ENCODE results near the gene TMEM131L.

TMEM131L gene

GRCh38 chr4:153641532-153641931 lies 175.4 kb downstream of the TMEM131L start:
- H3K27ac ChIP-seq (ENCODE audit: low read depth, low read length), result no peak overlapping the region
- H3K9me3 ChIP-seq (ENCODE audit: control insufficient read depth in 1 of 2, low read length in 2 of 2), result peaks cover 0 to 6% of the 10 kb centered on the region in 2 donors
- no peaks in the 10 kb centered on the region for H3K36me3 ChIP-seq (ENCODE audit: control insufficient read depth in 1 of 2, insufficient read depth in 2 of 2, low read length in 2 of 2)
- no peak overlapping the region for H3K9ac ChIP-seq (ENCODE audit: low read depth in 1 of 2, low read length in 2 of 2)
- H3K4me1 ChIP-seq (ENCODE audit: control insufficient read depth in 1 of 2, insufficient read depth in 2 of 2, low read length in 2 of 2), result no peaks in the 10 kb centered on the region
- no peak overlapping the region for H3K4me3 ChIP-seq (ENCODE audit: low read depth in 1 of 2, low read length in 2 of 2)
- no peaks in the 10 kb centered on the region for H3K27me3 ChIP-seq (ENCODE audit: control insufficient read depth in 1 of 2, insufficient read depth in 2 of 2, low read length in 2 of 2)

DNA sequence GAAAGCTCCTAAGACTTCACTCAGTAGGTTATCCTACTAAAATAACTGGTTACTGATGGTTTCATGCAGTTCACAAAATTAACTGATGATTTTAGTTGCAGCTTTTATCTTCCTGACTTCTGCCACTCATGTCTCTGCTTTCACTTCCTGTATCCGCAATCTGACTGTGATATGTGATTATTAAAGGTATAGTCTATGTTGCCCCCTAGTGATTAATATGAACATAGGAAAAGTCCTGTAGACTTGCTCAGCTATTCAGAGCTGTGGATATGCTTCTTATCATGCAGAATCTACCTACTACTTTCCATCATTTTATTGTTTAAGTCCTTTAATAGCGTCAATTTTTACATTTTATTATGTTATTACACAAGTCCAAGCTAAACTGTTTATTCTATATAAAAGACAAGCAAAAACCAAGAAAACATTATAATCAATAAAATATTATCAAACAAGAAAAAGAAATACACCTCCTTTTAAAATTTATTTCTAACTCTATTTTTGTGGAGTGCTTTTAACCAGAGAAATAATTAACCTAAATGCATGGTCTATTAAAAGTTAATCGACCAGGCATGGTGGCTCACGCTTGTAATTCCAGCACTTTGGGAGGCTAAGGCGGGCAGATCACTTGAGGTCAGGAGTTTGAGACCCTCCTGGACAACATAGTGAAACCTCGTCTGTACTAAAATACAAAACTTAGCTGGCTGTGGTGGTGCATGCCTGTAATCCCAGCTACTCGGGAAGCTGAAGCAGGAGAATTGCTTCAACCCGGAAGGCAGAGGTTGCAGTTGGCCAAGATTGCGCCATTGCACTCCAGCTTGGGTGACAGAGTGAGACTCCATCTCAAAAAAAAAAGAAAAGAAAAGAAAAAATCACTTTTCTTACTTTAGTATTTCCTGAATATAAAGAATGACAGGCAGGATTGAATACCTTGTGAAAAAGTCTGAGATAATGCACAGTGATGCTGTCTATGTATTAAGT lies 177.5 kb downstream of the TMEM131L start:
- H3K27me3 ChIP-seq (ENCODE audit: control insufficient read depth in 1 of 2, insufficient read depth in 2 of 2, low read length in 2 of 2), result no peaks in the 10 kb centered on the region
- no peaks in the 10 kb centered on the region for H3K4me1 ChIP-seq (ENCODE audit: control insufficient read depth in 1 of 2, insufficient read depth in 2 of 2, low read length in 2 of 2)
- H3K27ac ChIP-seq (ENCODE audit: low read depth, low read length), result no peak overlapping the region
- H3K36me3 ChIP-seq (ENCODE audit: control insufficient read depth in 1 of 2, insufficient read depth in 2 of 2, low read length in 2 of 2), result no peaks in the 10 kb centered on the region
- no peak overlapping the region for H3K9ac ChIP-seq (ENCODE audit: low read depth in 1 of 2, low read length in 2 of 2)
- peaks cover 0 to 6% of the 10 kb centered on the region in 2 donors for H3K9me3 ChIP-seq (ENCODE audit: control insufficient read depth in 1 of 2, low read length in 2 of 2)
- H3K4me3 ChIP-seq (ENCODE audit: low read depth in 1 of 2, low read length in 2 of 2), result no peak overlapping the region

DNA sequence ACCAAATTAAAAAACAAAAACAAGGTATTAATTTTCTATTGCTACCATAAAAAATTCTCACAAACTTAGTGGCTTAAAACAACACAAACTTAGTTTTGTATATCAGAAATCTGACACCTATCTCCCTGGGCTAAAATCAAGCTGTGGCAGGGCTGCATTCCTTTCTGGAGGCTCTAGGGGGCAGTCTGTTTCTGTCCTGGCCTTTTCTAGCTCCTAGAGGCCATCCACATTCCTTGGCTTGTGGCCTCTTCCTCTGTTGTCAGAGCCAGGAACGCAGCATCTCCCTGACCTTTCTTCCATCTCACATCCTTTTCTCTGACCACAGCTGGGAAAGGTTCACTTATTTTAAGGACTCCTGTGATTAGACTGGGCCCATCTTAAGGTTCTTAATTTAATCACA lies 179.0 kb downstream of the TMEM131L start:
- H3K9me3 ChIP-seq (ENCODE audit: control insufficient read depth in 1 of 2, low read length in 2 of 2), result peaks cover 0 to 6% of the 10 kb centered on the region in 2 donors
- no peaks in the 10 kb centered on the region for H3K27me3 ChIP-seq (ENCODE audit: control insufficient read depth in 1 of 2, insufficient read depth in 2 of 2, low read length in 2 of 2)
- no peak overlapping the region for H3K9ac ChIP-seq (ENCODE audit: low read depth in 1 of 2, low read length in 2 of 2)
- no peak overlapping the region for H3K27ac ChIP-seq (ENCODE audit: low read depth, low read length)
- H3K36me3 ChIP-seq (ENCODE audit: control insufficient read depth in 1 of 2, insufficient read depth in 2 of 2, low read length in 2 of 2), result no peaks in the 10 kb centered on the region
- H3K4me1 ChIP-seq (ENCODE audit: control insufficient read depth in 1 of 2, insufficient read depth in 2 of 2, low read length in 2 of 2), result no peaks in the 10 kb centered on the region
- no peak overlapping the region for H3K4me3 ChIP-seq (ENCODE audit: low read depth in 1 of 2, low read length in 2 of 2)

- H3K36me3 ChIP-seq (ENCODE audit: control insufficient read depth in 1 of 2, insufficient read depth in 2 of 2, low read length in 2 of 2), result no peaks in the 10 kb centered on the region
- peaks cover 0 to 6% of the 10 kb centered on the region in 2 donors for H3K9me3 ChIP-seq (ENCODE audit: control insufficient read depth in 1 of 2, low read length in 2 of 2)
- H3K27ac ChIP-seq (ENCODE audit: low read depth, low read length), result no peak overlapping the region
- H3K4me1 ChIP-seq (ENCODE audit: control insufficient read depth in 1 of 2, insufficient read depth in 2 of 2, low read length in 2 of 2), result no peaks in the 10 kb centered on the region
- no peak overlapping the region for H3K9ac ChIP-seq (ENCODE audit: low read depth in 1 of 2, low read length in 2 of 2)
- H3K27me3 ChIP-seq (ENCODE audit: control insufficient read depth in 1 of 2, insufficient read depth in 2 of 2, low read length in 2 of 2), result no peaks in the 10 kb centered on the region
- no peak overlapping the region for H3K4me3 ChIP-seq (ENCODE audit: low read depth in 1 of 2, low read length in 2 of 2)
These were observed 180.1 kb downstream of the TMEM131L start for GRCh38 chr4:153646261-153646660.

GRCh38 chr4:153646978-153647377 lies 180.8 kb downstream of the TMEM131L start:
- no peaks in the 10 kb centered on the region for H3K36me3 ChIP-seq (ENCODE audit: control insufficient read depth in 1 of 2, insufficient read depth in 2 of 2, low read length in 2 of 2)
- no peak overlapping the region for H3K4me3 ChIP-seq (ENCODE audit: low read depth in 1 of 2, low read length in 2 of 2)
- H3K27me3 ChIP-seq (ENCODE audit: control insufficient read depth in 1 of 2, insufficient read depth in 2 of 2, low read length in 2 of 2), result no peaks in the 10 kb centered on the region
- H3K9ac ChIP-seq (ENCODE audit: low read depth in 1 of 2, low read length in 2 of 2), result no peak overlapping the region
- H3K9me3 ChIP-seq (ENCODE audit: control insufficient read depth in 1 of 2, low read length in 2 of 2), result peaks cover 0 to 6% of the 10 kb centered on the region in 2 donors
- no peaks in the 10 kb centered on the region for H3K4me1 ChIP-seq (ENCODE audit: control insufficient read depth in 1 of 2, insufficient read depth in 2 of 2, low read length in 2 of 2)
- H3K27ac ChIP-seq (ENCODE audit: low read depth, low read length), result no peak overlapping the region

DNA sequence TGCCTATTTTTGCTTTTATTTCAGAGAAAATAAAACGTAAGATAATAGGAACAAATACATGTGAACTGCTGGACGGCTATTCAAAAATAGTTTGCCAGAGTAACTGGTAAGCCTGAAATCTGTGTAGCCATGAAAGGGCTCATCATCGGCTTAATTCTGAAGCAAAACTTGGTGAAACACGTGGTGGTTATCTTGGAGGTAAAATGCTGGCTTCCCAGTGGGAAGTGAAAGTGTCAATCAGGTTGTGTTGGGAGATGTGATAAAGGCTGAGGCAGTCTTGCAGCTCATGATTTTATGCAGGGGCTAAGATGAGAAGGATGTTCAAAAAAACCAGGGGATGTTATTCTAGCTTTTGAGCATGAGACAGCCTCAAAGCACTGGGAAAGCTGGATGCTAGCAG lies 181.8 kb downstream of the TMEM131L start:
- no peaks in the 10 kb centered on the region for H3K36me3 ChIP-seq (ENCODE audit: control insufficient read depth in 1 of 2, insufficient read depth in 2 of 2, low read length in 2 of 2)
- H3K27me3 ChIP-seq (ENCODE audit: control insufficient read depth in 1 of 2, insufficient read depth in 2 of 2, low read length in 2 of 2), result no peaks in the 10 kb centered on the region
- no peak overlapping the region for H3K4me3 ChIP-seq (ENCODE audit: low read depth in 1 of 2, low read length in 2 of 2)
- no peak overlapping the region for H3K27ac ChIP-seq (ENCODE audit: low read depth, low read length)
- H3K9me3 ChIP-seq (ENCODE audit: control insufficient read depth in 1 of 2, low read length in 2 of 2), result peaks cover 0 to 6% of the 10 kb centered on the region in 2 donors
- no peaks in the 10 kb centered on the region for H3K4me1 ChIP-seq (ENCODE audit: control insufficient read depth in 1 of 2, insufficient read depth in 2 of 2, low read length in 2 of 2)
- H3K9ac ChIP-seq (ENCODE audit: low read depth in 1 of 2, low read length in 2 of 2), result no peak overlapping the region

GRCh38 chr4:153649572-153649991 lies 183.4 kb downstream of the TMEM131L start:
- H3K27ac ChIP-seq (ENCODE audit: low read depth, low read length), result no peak overlapping the region
- H3K9ac ChIP-seq (ENCODE audit: low read depth in 1 of 2, low read length in 2 of 2), result no peak overlapping the region
- H3K27me3 ChIP-seq (ENCODE audit: control insufficient read depth in 1 of 2, insufficient read depth in 2 of 2, low read length in 2 of 2), result no peaks in the 10 kb centered on the region
- H3K36me3 ChIP-seq (ENCODE audit: control insufficient read depth in 1 of 2, insufficient read depth in 2 of 2, low read length in 2 of 2), result no peaks in the 10 kb centered on the region
- H3K9me3 ChIP-seq (ENCODE audit: control insufficient read depth in 1 of 2, low read length in 2 of 2), result peaks cover 0 to 6% of the 10 kb centered on the region in 2 donors
- no peak overlapping the region for H3K4me3 ChIP-seq (ENCODE audit: low read depth in 1 of 2, low read length in 2 of 2)
- no peaks in the 10 kb centered on the region for H3K4me1 ChIP-seq (ENCODE audit: control insufficient read depth in 1 of 2, insufficient read depth in 2 of 2, low read length in 2 of 2)

GRCh38 chr4:153651116-153651515 lies 185.0 kb downstream of the TMEM131L start:
- H3K9ac ChIP-seq (ENCODE audit: low read depth in 1 of 2, low read length in 2 of 2), result no peak overlapping the region
- H3K4me3 ChIP-seq (ENCODE audit: low read depth in 1 of 2, low read length in 2 of 2), result no peak overlapping the region
- H3K4me1 ChIP-seq (ENCODE audit: control insufficient read depth in 1 of 2, insufficient read depth in 2 of 2, low read length in 2 of 2), result no peaks in the 10 kb centered on the region
- H3K9me3 ChIP-seq (ENCODE audit: control insufficient read depth in 1 of 2, low read length in 2 of 2), result no peaks in the 10 kb centered on the region
- no peak overlapping the region for H3K27ac ChIP-seq (ENCODE audit: low read depth, low read length)
- no peaks in the 10 kb centered on the region for H3K36me3 ChIP-seq (ENCODE audit: control insufficient read depth in 1 of 2, insufficient read depth in 2 of 2, low read length in 2 of 2)
- H3K27me3 ChIP-seq (ENCODE audit: control insufficient read depth in 1 of 2, insufficient read depth in 2 of 2, low read length in 2 of 2), result no peaks in the 10 kb centered on the region

DNA sequence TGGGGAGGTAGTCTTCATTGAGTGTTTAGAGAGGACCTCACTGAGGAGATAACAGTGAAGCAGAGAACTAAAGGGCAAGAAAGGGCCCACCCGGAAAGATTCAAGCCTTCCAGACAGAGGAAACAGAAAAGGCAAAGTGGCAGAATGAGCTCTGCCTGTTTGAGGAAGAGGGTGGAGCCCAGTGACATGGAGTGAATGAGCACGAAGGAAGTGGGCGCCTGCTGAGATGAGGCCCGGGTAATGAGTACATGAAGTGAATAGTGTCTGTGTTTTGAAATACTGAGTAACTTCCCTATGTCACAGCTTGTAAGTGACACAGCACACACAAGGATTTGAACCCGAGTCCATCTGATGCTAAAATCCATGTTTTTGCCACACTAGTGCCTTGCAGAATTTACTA lies 185.4 kb downstream of the TMEM131L start:
- no peak overlapping the region for H3K4me3 ChIP-seq (ENCODE audit: low read depth in 1 of 2, low read length in 2 of 2)

GRCh38 chr4:153652051-153652784 lies 186.1 kb downstream of the TMEM131L start:
- H3K4me1 ChIP-seq (ENCODE audit: control insufficient read depth in 1 of 2, insufficient read depth in 2 of 2, low read length in 2 of 2), result no peaks in the 10 kb centered on the region
- no peaks in the 10 kb centered on the region for H3K27me3 ChIP-seq (ENCODE audit: control insufficient read depth in 1 of 2, insufficient read depth in 2 of 2, low read length in 2 of 2)
- H3K27ac ChIP-seq (ENCODE audit: low read depth, low read length), result no peak overlapping the region
- H3K4me3 ChIP-seq (ENCODE audit: low read depth in 1 of 2, low read length in 2 of 2), result no peak overlapping the region
- no peaks in the 10 kb centered on the region for H3K36me3 ChIP-seq (ENCODE audit: control insufficient read depth in 1 of 2, insufficient read depth in 2 of 2, low read length in 2 of 2)
- no peak overlapping the region for H3K9ac ChIP-seq (ENCODE audit: low read depth in 1 of 2, low read length in 2 of 2)
- H3K9me3 ChIP-seq (ENCODE audit: control insufficient read depth in 1 of 2, low read length in 2 of 2), result no peaks in the 10 kb centered on the region

More for the DNA sequence above, 185.4 kb downstream of the TMEM131L start:
- Histone ChIP-seq H3K27me3 (ENCODE audit: control insufficient read depth in 1 of 2, insufficient read depth in 2 of 2, low read length in 2 of 2) (no peaks in the 10 kb centered on the region), H3K36me3 (ENCODE audit: control insufficient read depth in 1 of 2, insufficient read depth in 2 of 2, low read length in 2 of 2) (no peaks in the 10 kb centered on the region), H3K9me3 (ENCODE audit: control insufficient read depth in 1 of 2, low read length in 2 of 2) (no peaks in the 10 kb centered on the region), H3K4me1 (ENCODE audit: control insufficient read depth in 1 of 2, insufficient read depth in 2 of 2, low read length in 2 of 2) (no peaks in the 10 kb centered on the region), H3K27ac (ENCODE audit: low read depth, low read length) (no peak overlapping the region), H3K9ac (ENCODE audit: low read depth in 1 of 2, low read length in 2 of 2) (no peak overlapping the region)
